ENCODE results near the gene RBM5. TPM values are rescaled to one million over a fixed set of nuclear protein-coding genes. Genes with fewer than 3 reads are reported as not detected.

Gene RBM5
- total RNA-seq, 2 experiments from 2014 or later, result 95.2 to 107 TPM

DNA sequence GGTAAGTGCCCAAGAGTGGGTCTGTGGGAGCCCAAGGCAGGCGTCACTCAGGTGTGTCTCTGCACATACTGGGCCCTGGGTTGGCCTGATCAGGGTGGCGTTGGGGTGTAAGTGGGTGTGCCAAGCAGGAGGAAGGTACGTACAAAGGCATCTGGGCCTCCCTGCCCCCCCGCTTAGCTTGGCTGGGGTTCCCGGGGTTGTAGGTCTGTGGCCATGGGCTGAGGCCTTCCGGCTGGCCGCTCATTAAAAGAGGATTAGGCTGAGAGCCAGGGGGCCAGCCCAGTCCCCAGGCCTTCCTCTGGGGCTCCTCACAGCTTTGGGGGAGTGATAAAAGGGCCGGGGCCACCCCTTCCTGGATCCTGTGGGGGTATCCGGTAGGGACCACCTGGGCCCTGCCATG is 79.7 kb downstream of the RBM5 start:
- H3K4me1 Mint-ChIP-seq (ENCODE audit: low read depth), result no peaks in the 10 kb centered on the region
- no peak overlapping the region for H3K27ac Mint-ChIP-seq
- H3K4me3 Mint-ChIP-seq, result no peak overlapping the region
- no peaks in the 10 kb centered on the region for H3K36me3 Mint-ChIP-seq
- H3K27me3 Mint-ChIP-seq, result no peaks in the 10 kb centered on the region
- POLR2A ChIA-PET, result no interaction called here
- CTCF ChIA-PET, result no interaction called here
- DNase-seq, result no peak
- intact Hi-C loops (cut with micrococcal nuclease), result no loop called here
- no peaks in the 10 kb centered on the region for H3K9me3 Mint-ChIP-seq

Other genes with a start within 250 kb of the RBM5 start
- 10 to 100 TPM; 22.7 to 25.3 TPM for gene TRAIP, start 232.4 kb upstream of the RBM5 start, total RNA-seq
- under 1 TPM; 0.39 to 0.43 TPM for gene CAMKV, start 219.0 kb upstream of the RBM5 start, total RNA-seq
- under 1 TPM; 0.39 to 0.93 TPM for gene MST1R, start 185.0 kb upstream of the RBM5 start, total RNA-seq
- gene MON1A, start 159.1 kb upstream of the RBM5 start, total RNA-seq, result 1 to 10 TPM; 6.3 to 7.8 TPM
- 10 to 100 TPM; 73.5 to 83.7 TPM for gene RBM6, start 148.8 kb upstream of the RBM5 start, total RNA-seq
- under 1 TPM; 0.17 to 0.19 TPM for gene SEMA3F, start 66.4 kb downstream of the RBM5 start, total RNA-seq
- gene GNAT1, start 102.7 kb downstream of the RBM5 start, total RNA-seq, result not detected
- not detected for gene SLC38A3, start 116.4 kb downstream of the RBM5 start, total RNA-seq
- gene GNAI2, start 147.3 kb downstream of the RBM5 start, total RNA-seq, result 100 to 1,000 TPM; 346 to 349 TPM
- under 1 TPM; 0.86 to 0.97 TPM for gene SEMA3B, start 180.2 kb downstream of the RBM5 start, total RNA-seq
- not detected for gene LSMEM2, start 190.2 kb downstream of the RBM5 start, total RNA-seq
- 100 to 1,000 TPM; 111 to 112 TPM for gene IFRD2, start 203.5 kb downstream of the RBM5 start, total RNA-seq
- 1 to 10 TPM; 2.5 to 4.0 TPM for gene HYAL3, start 210.5 kb downstream of the RBM5 start, total RNA-seq
- gene NAA80, start 210.5 kb downstream of the RBM5 start, total RNA-seq, result 10 to 100 TPM; 18.8 to 19.6 TPM
- gene HYAL1, start 214.7 kb downstream of the RBM5 start, total RNA-seq, result under 1 TPM in 1 of 2 experiments, not detected in 1; 0.14 TPM
- 1 to 10 TPM; 4.8 to 5.7 TPM for gene HYAL2, start 233.8 kb downstream of the RBM5 start, total RNA-seq
- gene TUSC2, start 239.3 kb downstream of the RBM5 start, total RNA-seq, result 10 to 100 TPM; 18.7 to 19.7 TPM